Stimulated activated CD8-positive, alpha-beta memory T cell treated with anti-CD3 and anti-CD28 coated beads, Interleukin-2, amount 100 ng/mL, for 1 hour (primary cell): ENCODE measurements around the gene POU6F1.
"Not testable (repeated sequence)": the region's sequence is repeated elsewhere in the genome, so short reads cannot be mapped to it uniquely, and the experiment has no call there.

ENCODE experiments used
- DNase-seq, 2 donors: peaks; one replicate each; pipeline ENCODE4 v3.0.0-alpha.2; 2020; ENCODE audit warnings: low read depth in 2 of 2

POU6F1 gene

DNA sequence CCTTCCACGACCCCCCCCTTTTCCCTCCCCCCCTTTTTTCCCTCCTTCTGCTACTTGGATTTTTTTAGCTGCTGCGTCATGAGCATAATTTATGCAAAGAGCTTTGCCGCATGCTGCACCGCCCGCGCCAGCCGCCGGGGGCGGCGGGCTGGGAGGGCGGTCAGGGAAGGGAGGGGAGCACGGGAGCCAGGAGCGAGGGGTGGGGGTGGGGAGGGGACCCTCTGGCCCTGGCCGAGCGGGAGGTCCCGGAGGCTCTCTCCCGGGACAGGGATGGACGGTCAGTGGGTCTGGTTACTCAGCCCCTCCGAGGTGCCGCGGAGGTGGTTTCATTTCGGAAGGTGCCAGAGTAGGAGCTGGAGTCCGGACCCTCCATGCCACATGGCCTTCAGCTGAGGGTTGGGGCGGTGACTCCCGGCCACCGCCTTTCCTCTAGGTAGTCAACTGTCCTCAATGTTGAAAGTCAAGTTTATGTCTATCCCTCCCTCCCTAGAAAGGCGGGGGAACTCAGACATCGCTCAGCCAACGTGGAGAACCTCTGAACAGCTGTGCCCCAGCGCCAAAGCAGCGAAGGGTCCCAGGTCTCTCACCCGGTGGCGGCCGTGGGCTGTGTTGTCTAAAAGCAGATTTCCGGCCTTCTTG is at the start of gene POU6F1:
Gene POU6F1 (minus strand): TSS at position 95 of the 639 bp plus-strand sequence. CDS start 11,226 bp downstream, outside the sequence.
- DNase-seq = peak; percentile 44 to 53

GRCh38 chr12:51265024-51265423 is 47.2 kb upstream of the POU6F1 start:
- no peak for DNase-seq

DNA sequence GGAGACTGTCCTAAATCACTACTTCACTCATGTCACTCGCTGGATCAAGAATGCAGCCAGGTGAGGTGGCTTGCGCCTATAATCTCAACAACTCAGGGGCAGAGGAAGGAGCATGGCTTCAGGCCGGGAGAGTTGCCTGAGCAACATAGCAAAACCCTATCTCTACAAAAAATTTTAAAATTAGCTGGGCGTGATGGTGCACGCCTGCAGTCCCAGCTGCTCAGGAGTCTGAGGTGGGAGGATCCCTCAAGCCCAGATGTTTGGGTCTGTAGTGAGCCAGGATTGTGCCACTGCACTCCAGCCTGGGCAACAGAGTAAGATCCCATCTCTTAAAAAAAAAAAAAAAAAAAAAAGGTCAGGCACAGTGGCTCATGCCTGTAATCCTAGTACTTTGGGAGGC is 46.4 kb upstream of the POU6F1 start:
- DNase-seq = no peak

DNA sequence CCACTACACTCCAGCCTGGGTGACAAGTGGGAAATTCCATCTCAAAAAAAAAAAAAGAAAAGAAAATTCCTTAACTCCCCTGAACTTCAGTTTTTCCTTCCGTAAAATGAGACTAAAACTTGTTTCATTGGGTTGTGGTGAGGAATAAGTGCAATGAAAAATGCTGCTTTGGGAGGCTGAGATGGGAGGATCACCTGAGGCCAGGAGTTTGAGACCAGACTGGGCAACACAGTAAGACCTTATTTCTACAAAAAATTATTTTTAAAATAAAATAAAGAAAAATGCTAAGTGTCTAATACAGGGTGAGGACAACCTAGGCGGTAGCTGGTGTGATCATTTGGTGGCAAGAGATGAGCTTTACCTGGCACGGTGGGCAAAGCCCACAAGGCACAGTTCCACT is 45.5 kb upstream of the POU6F1 start:
- DNase-seq = no peak

DNA sequence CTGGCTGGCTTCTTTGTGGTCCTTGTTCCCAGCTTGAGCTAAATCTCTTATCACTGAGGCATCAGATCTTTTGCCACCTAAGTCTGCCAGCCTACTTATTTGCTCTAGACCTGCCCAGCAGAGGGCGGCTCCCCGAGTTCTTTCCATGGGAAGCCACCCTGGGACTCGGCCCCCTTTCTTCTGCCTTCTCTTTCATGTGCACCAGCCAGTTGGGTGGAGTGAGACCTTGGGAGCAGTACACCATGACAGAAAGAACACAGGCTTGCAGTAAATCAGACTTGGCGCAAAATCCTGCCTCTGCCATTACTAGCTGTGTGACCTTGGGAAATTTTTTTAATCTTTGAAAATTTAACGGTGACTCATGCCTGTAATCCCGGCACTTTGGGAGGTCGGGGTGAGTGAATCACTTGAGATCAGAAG is 44.9 kb upstream of the POU6F1 start:
- no peak for DNase-seq

- not testable (repeated sequence) for DNase-seq
These were observed 41.7 kb upstream of the POU6F1 start for GRCh38 chr12:51259600-51259999.

- no peak for DNase-seq
These were observed 36.7 kb upstream of the POU6F1 start for GRCh38 chr12:51254536-51254935.

DNA sequence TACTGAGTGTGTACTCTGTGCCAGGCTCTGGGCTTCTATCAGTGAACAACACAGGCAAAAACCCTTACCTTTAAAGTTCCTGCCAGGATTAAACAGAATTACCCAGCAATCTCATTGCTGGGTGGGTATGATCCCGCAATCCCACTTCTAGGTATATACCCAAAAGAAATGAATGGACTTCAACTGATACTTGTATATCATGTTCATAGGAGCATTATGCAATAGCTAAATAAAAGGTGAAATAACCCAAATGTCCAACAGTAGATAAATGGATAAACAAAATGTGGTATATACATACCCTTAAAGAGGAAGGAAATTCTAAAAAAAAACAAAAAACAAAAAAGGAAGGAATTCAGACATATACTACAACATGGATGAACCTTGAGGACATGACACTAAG is 35.4 kb upstream of the POU6F1 start:
- DNase-seq = no peak

DNA sequence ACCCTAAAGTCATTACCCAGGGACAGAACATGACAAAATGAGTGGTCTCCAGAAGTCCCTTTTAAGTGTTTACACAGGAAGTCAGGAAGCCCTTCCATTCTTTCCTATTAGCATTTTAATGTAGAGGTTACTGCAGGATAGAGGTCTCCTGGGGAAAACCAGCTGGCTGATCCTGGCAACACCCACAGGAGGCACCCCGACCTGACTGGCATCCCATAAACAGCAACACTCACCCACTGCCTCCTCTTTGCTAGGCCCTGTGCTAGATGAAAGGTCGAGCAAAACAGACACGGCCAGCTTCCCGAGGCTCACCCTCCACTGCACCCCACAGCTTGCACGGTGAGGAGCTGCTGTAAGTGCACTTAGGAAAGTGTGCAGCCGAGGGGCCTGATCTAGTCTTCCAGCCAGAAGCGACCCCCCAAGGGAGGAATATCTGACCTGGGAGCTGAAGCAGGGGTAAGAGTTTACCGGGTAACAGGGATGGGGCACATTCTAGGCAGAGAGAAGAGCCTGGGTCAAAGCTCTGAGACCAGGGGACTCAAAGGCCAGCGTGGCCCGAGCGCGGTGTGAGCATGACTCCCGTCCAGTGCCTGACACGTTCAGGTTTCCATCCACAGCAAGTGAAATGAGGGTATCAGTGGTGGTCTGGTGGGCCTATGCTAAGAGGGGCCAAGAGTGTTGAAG is 29.8 kb upstream of the POU6F1 start:
- DNase-seq = no peak

DNA sequence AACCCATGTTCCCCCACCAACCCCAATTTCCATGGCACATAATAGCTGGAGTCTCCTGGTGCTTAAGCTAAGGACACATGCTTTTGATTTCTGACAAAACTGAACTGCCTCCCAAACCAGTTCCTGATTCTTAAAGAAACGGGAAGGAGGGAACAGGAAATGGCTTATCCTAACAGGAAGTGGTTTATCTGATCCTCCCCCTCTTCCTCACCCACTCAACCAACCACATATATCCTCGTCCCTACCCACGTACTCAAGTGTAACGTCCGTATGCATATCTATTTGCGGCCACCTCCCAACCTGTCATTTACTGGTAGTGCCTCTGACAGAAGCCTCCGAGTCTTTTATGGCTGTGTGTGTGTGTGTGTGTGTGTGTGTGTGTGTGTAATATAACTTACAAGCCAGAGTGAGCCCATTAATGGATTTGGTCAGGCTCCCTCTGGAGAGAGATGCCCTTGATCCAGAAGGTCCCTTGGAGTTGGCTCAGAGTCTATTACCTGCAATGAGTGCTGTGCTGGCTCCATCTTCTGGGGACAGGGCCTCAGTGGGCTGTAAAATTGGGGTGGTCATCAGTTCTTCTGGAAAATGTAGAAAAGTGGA is 28.5 kb upstream of the POU6F1 start:
- DNase-seq = no peak

DNA sequence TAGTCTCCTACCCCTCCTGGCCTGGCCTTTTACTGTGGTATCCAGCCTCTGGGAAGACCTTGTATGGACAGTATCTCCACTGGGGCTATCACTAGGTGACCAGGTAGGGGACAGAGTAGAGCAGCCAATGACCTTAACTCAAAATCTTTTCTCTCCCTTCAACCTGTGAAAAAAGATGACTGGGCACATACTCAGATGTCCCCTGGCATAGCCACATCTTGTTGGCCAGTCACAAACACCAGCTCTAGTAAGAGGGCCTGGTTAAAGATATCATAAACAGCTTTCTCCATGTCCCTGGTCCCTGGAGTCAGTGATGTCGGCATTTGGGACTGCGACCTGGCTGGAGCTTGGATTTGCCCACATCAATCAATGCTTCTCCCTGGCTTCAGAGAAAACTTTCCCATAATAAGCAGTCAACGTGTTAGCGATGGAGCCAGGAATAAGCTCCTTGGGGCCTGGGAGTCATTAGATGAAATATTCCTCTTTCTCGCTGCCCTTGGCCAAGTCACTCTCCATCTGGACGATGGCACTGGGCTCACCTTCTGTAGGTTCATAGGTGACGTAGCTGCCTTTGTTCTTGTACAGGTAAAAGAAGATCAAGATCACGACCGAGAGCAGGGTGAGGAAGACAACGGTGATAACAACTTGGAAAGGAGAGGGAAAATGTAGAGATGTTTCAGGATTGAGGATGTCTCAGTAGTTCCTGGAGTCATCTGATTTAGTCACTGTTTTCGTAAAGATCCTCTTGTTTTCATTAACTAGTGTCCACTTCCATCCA is 27.8 kb upstream of the POU6F1 start:
- no peak for DNase-seq

DNA sequence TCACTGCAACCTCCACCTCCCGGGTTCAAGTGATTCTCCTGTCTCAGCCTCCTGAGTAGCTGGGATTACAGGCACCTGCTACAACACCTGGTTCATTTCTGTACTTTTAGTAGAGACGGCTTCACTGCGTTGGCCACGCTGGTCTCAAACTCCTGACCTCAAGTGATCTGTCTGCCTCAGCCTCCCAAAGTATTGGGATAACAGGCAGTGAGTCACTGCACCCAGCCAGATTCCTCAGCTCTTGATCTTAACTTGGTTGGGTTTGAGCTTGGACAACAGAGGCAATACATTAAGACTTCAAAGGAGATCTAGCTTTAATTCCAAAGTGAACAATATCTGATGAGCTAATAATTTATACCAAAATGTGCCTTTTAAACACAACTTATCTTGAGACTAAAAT is 26.4 kb upstream of the POU6F1 start:
- DNase-seq = no peak

GRCh38 chr12:51242876-51243275 is 25.0 kb upstream of the POU6F1 start:
- DNase-seq = no peak

GRCh38 chr12:51242120-51242519 is 24.3 kb upstream of the POU6F1 start:
- DNase-seq = no peak

DNA sequence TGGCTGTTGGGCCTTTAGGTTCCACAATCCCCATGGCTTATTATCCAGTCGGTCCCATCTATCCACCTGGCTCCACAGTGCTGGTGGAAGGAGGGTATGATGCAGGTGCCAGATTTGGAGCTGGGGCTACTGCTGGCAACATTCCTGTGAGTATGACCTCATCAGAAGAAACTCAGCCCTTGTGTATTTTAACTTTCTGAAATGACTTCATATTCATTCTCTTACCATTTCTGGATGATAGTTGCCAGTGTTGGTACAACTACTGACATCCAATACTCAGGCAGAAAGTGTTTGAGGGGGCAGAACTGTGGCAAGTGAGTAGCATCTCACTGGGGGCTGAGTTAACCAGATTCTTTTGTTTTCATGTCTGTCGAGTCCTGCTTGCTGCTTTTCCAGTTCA is 23.1 kb upstream of the POU6F1 start:
- no peak for DNase-seq

- DNase-seq = peak; percentile 89 to 92
These were observed 20.9 kb upstream of the POU6F1 start, which contains the start of gene DAZAP2 for GRCh38 chr12:51238510-51239334. DAZAP2 (plus strand) TSS chr12:51238826; CDS start chr12:51238908, 82 bp downstream.

DNA sequence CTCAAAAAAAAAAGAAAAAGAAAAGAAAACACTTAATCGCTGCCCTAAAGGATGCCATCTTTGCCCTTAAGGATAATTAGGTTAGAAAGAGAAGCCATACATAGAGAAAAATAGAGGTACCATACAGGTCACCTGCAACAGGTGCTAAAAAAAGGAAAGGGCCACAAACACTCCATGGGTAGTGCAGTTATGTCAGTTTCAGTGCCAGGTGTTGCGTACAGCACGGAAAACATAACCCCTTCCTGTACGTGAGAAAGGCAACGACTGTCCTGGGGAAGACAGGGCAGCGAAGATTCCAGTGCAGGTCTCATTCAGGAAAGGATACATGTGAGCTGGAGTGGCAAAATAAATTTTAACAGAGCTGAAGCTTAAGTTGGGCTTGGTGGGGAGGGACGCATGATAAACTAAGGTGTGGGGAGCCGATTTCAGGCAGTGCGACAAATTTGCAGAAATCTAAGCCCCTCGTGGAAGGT is 20.2 kb upstream of the POU6F1 start:
- DNase-seq = no peak

DNA sequence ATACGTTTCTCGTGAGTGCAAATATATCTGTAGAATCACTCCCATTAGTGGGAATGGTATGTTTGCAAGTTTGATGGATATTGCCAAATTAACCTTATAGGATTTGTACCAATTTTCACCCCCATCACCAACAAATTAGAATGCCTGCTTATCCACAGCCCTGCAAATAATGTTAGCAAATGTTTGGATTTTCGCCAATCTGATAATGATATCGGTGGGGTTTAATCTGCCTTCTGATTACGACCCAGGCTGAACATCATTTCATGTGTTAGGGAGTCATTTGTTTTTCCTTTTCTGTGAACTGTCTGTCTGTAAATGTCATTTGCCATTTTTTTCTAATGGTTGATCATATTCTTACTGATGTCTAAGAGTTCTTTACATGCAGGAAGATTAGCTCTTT is 16.7 kb upstream of the POU6F1 start:
- DNase-seq = no peak

DNA sequence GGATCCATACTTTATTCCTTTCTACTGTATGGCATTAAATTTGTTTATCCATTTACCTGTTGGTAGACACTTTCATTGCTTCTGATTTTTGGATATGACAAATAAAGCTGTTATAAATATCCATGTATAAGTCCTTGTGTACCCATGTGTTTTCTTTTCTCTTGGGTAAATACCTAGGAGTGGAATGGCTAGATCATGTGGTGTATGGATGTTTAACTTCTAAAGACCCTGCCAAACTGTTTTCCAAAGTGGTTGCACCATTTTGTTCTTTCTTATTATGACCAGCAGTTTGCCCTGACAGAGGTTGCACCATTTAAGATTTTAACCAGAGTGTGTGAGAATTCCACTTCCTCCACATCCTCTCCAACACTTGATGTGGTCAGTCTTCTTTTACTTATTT is 14.8 kb upstream of the POU6F1 start:
- no peak for DNase-seq

DNA sequence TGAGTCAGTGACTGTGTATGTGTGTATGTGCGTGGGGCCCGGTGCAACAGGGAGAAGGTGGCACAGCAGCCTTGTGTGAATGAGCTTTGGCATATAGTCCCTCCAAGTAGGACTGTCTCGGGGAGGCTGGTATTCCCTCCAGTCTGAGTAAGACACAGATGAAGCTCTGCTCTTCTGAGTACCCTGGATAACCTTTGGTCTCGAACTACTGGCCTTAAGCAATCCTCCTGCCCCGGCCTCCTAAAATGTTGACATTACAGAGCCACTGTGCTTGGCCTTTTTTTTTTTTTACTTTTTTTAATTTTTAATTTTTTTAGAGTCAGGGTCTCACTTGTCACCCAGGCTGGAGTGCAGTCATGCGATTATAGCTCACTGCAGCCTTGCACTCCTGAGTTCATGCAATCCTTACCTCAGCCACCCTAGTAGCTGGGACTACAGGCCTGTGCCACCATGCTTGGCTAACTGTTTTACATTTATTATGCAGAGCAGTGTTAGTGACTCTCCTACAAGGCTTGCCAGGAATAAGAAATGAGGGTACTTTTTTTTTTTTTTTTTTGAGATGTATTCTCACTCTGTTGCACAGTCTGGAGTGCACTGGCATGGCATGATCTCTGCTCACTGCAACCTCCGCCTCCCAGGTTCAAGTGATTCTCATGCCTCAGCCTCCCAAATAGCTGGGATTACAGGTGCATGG is 11.4 kb upstream of the POU6F1 start:
- no peak for DNase-seq

DNA sequence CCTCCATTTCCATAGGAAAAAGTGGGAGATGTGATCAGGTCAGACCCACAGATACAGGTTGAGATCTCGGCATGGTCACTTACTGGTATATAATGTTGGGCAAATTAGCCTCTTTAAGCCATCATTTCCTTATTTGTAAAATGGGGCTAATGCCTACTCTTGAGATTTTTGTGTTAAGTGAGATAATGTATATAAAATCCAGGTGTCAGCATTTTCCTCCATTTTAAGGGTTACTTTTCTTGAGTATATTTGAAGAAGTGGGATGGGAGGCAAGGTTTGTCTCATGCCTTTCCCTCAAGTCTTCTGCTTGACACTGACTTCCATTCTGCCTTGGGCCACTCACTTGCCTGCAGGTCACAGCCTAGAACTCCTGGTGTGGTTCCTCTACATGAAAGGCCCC is 10.1 kb upstream of the POU6F1 start:
- DNase-seq = no peak
